PC-3 (cell line): ENCODE data around the gene GTSF1L. TPM values are rescaled to one million over a fixed set of nuclear protein-coding genes. Genes with fewer than 3 reads are reported as not detected.
A peak's percentile ranks its signal among the peaks of the same experiment; 100 is the strongest.

Source experiments
- ATAC-seq: fragments of 200-7000 bp; cut with Tn5 transposase; 2 replicates; pipeline ENCODE4 v1.9.1; 2020; ENCODE audit warnings: mild to moderate bottlenecking, moderate library complexity
- Bru-seq: library from RNA; stranded (reverse); fragments of 400-500 nt; gene quantifications from one replicate; lab custom pipeline; 2021; lab: Mats Ljungman, UMichigan
- BruChase-seq, 2 experiments: library from RNA; stranded (reverse); fragments of 400-500 nt; gene quantifications; one replicate each; lab custom pipeline; 2021; lab: Mats Ljungman, UMichigan
- BruUV-seq: library from RNA; stranded (reverse); fragments of 400-500 nt; replicated peaks from 2 replicates; lab custom pipeline; 2021; lab: Mats Ljungman, UMichigan
- CTCF ChIA-PET: fragments of 300-600 bp; sonication (Branson Sonifier 250); formaldehyde crosslinking; loops from one replicate; lab custom pipeline; 2022; ENCODE audit warnings: antibody characterized with exemption; lab: Charles Lee
- POLR2A ChIA-PET: fragments of 300-600 bp; sonication (Branson Sonifier 250); formaldehyde crosslinking; loops from one replicate; lab custom pipeline; 2022; ENCODE audit warnings: antibody characterized with exemption; ENCODE audit not compliant: unreplicated experiment; lab: Charles Lee
- DNase-seq: peaks from one replicate; pipeline ENCODE4 v3.0.0-alpha.2; 2015
- H2AFZ ChIP-seq: fragments of 300-600 bp; sonication (generic); 2 replicates; pipeline ENCODE4 v1.6.0; 2016; ENCODE audit warnings: antibody characterized with exemption, low read length
- H3F3A ChIP-seq: fragments of 300-600 bp; sonication (generic); one replicate; pipeline ENCODE4 v1.6.0; 2017; ENCODE audit warnings: antibody characterized with exemption, low read length, control low read depth, mild to moderate bottlenecking; ENCODE audit not compliant: unreplicated experiment
- H3K27ac ChIP-seq: fragments of 300-600 bp; sonication (generic); 2 replicates; pipeline ENCODE4 v1.5.1; 2016; ENCODE audit warnings: mild to moderate bottlenecking, low read length
- H3K27me3 ChIP-seq: fragments of 300-600 bp; sonication (generic); 2 replicates; pipeline ENCODE4 v1.6.1; 2016; ENCODE audit warnings: low read length, mixed read lengths
- H3K36me3 ChIP-seq: fragments of 300-600 bp; sonication (generic); 2 replicates; pipeline ENCODE4 v1.6.1; 2016; ENCODE audit warnings: low read depth, mixed run types, low read length, mixed read lengths
- H3K4me1 ChIP-seq: fragments of 300-600 bp; sonication (generic); 2 replicates; pipeline ENCODE4 v1.5.1; 2016; ENCODE audit warnings: low read length; ENCODE audit not compliant: insufficient read depth
- H3K4me2 ChIP-seq: fragments of 300-600 bp; sonication (generic); 2 replicates; pipeline ENCODE4 v1.6.0; 2016; ENCODE audit warnings: low read length
- H3K4me3 ChIP-seq: fragments of 300-600 bp; sonication (generic); 2 replicates; pipeline ENCODE4 v1.5.1; 2016; ENCODE audit warnings: mild to moderate bottlenecking, low read length, mixed read lengths
- H3K79me2 ChIP-seq: fragments of 300-600 bp; sonication (generic); 2 replicates; pipeline ENCODE4 v1.6.1; 2017; ENCODE audit warnings: low read length, mixed read lengths
- H3K9ac ChIP-seq: fragments of 300-600 bp; sonication (generic); 2 replicates; pipeline ENCODE4 v1.6.0; 2016; ENCODE audit warnings: mild to moderate bottlenecking, low read length
- H3K9me2 ChIP-seq: fragments of 300-600 bp; sonication (generic); replicated peaks from 2 replicates; pipeline ENCODE4 v1.6.1; 2016; ENCODE audit warnings: mixed run types, low read length, mixed read lengths
- H3K9me3 ChIP-seq: fragments of 300-600 bp; sonication (generic); 2 replicates; pipeline ENCODE4 v1.6.1; 2016; ENCODE audit warnings: low read length, mixed read lengths
- H4K20me1 ChIP-seq: fragments of 300-600 bp; sonication (generic); 2 replicates; pipeline ENCODE4 v1.6.1; 2016; ENCODE audit warnings: low read length, mixed read lengths
- EZH2 ChIP-seq: fragments of 300-600 bp; sonication (generic); IDR thresholded peaks from one replicate; pipeline ENCODE4 v1.6.1; 2017; ENCODE audit warnings: antibody characterized with exemption, mild to moderate bottlenecking, low read length; ENCODE audit not compliant: unreplicated experiment
- EZH2phosphoT487 ChIP-seq: fragments of 300-600 bp; sonication (generic); IDR thresholded peaks from 2 replicates; pipeline ENCODE4 v1.6.1; 2018; ENCODE audit warnings: mild to moderate bottlenecking, antibody characterized with exemption, low read length, borderline replicate concordance
- intact Hi-C: fragments of 100-400 bp; cut with micrococcal nuclease; formaldehyde crosslinking; loops from 2 replicates; pipeline ENCODE4 v1.9.0; 2023
- long read RNA-seq: library from polyadenylated mRNA; unstranded; transcript quantifications from one replicate; pipeline ENCODE4 v2.0.0, GENCODE V29; 2021; ENCODE audit not compliant: unreplicated experiment
- total RNA-seq: library from RNA; depleted of rRNA; stranded (reverse); fragments of >200 nt; gene quantifications from 2 replicates; pipeline ENCODE4 v1.2.3, GENCODE V29; 2014; rRNA removed
- TF ChIP-seq, protein P1 (sequence below): fragments of 300-600 bp; sonication (generic); conservative IDR thresholded peaks from 2 replicates; pipeline ENCODE4 v1.5.1; 2017; ENCODE audit warnings: antibody characterized with exemption, low read depth, mild to moderate bottlenecking, low read length

Gene GTSF1L
- 0.52 TPM in 1 of 2 replicates, not detected in the other for total RNA-seq
- not detected for Bru-seq, nascent RNA
- not detected for BruChase-seq, experiment 1, labeled RNA remaining after a 6-hour chase
- not detected for BruChase-seq, experiment 2, labeled RNA remaining after a 2-hour chase
- long read RNA-seq = 0 reads

DNA sequence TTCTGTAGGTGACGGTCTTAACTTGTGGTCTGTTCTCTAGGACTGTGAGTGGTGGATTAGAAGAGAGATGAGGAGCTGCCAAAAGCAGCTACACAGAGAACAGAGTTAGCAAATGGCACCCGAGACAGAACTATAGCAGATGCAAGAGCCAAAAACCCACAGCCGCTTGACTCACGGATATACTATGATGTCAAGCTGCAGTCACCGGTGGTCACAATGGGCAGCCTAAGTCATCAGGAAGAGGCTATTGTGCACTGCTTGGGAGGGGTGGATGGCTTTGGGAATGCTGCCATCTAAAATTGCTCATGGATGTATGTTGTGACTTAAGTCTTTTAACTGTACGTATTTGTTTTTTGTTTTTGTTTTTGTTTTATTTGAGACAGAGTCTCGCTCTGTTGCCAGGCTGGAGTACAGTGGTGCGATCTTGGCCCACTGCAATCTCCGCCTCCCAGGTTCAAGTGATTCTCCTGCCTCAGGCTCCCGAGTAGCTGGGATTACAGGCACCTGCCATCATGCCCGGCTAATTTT, at the start of gene GTSF1L:
GTSF1L (minus strand) TSS at position 192 of the 528 bp plus-strand sequence. CDS start 308 bp downstream, outside the sequence.
- Histone ChIP-seq H3K9me3 (no peaks in the 10 kb centered on the region), H3K9me2 (no peaks in the 10 kb centered on the region), H3K4me3 (no peak within 1 kb of the TSS), H3K9ac (no peak within 1 kb of the TSS), H3K4me1 (peaks cover 25% of the 10 kb centered on the region), H3F3A (no peaks in the 10 kb centered on the region), H3K4me2 (peak within 1 kb of the TSS; percentile 42; the same call in 1 of the 2 replicates), H3K79me2 (no peaks in the 10 kb centered on the region), H2AFZ (peak within 1 kb of the TSS; percentile 68), H3K27ac (peak within 1 kb of the TSS; percentile 62), H4K20me1 (no peaks in the 10 kb centered on the region), H3K27me3 (no peaks in the 10 kb centered on the region), H3K36me3 (no peaks in the 10 kb centered on the region)
- intact Hi-C loops = no loop called here
- CTCF ChIA-PET = no interaction called here
- DNase-seq (peak; percentile 90), ATAC-seq (peak; percentile 78)
- no peak for TF ChIP-seq EZH2
- TF ChIP-seq EZH2phosphoT487 = no peak
- TF ChIP-seq, protein P1, sequence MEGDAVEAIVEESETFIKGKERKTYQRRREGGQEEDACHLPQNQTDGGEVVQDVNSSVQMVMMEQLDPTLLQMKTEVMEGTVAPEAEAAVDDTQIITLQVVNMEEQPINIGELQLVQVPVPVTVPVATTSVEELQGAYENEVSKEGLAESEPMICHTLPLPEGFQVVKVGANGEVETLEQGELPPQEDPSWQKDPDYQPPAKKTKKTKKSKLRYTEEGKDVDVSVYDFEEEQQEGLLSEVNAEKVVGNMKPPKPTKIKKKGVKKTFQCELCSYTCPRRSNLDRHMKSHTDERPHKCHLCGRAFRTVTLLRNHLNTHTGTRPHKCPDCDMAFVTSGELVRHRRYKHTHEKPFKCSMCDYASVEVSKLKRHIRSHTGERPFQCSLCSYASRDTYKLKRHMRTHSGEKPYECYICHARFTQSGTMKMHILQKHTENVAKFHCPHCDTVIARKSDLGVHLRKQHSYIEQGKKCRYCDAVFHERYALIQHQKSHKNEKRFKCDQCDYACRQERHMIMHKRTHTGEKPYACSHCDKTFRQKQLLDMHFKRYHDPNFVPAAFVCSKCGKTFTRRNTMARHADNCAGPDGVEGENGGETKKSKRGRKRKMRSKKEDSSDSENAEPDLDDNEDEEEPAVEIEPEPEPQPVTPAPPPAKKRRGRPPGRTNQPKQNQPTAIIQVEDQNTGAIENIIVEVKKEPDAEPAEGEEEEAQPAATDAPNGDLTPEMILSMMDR = no peak
- POLR2A ChIA-PET = no interaction called here
- BruUV-seq = no TSS peak

DNA sequence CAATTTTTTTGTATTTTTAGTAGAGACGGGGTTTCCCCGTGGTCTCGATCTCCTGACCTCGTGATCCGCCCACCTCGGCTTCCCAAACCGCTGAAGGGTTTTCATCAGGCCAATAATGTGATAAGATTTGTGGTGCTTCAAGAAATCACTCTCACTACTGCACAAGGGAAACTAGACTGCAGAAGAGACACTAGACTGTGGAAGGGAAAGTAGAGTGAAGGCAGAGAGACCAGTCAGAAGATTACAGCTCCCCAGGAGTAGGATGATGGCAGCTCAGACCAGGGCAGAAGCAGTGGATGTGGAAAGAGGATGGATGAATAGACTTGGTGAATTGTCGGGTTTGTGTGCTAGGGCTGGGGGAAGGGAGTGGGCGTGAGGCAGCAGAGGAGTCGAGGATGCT, 48.0 kb upstream of the GTSF1L start:
- no peaks in the 10 kb centered on the region for H3K36me3 ChIP-seq
- no TSS peak for BruUV-seq
- no peak overlapping the region for H3K9ac ChIP-seq
- no peaks in the 10 kb centered on the region for H3K79me2 ChIP-seq
- H3K27ac ChIP-seq = no peak overlapping the region
- no peak for ATAC-seq
- ChIA-PET POLR2A (no interaction called here), CTCF (no interaction called here)
- H3K4me1 ChIP-seq = no peaks in the 10 kb centered on the region
- H4K20me1 ChIP-seq = no peaks in the 10 kb centered on the region
- no peaks in the 10 kb centered on the region for H3K9me2 ChIP-seq
- H3K9me3 ChIP-seq = peaks cover 10% of the 10 kb centered on the region
- H3K4me2 ChIP-seq = no peak overlapping the region
- DNase-seq = no peak
- intact Hi-C loops = no loop called here
- H3K27me3 ChIP-seq = no peaks in the 10 kb centered on the region
- H2AFZ ChIP-seq = no peak overlapping the region
- H3K4me3 ChIP-seq = no peak overlapping the region
- TF ChIP-seq EZH2phosphoT487 (no peak), EZH2 (no peak)
- TF ChIP-seq, protein P1 = no peak
- H3F3A ChIP-seq = no peaks in the 10 kb centered on the region
